H1 (cell line): ENCODE measurements around the gene CIRBP. TPM values are rescaled to one million over a fixed set of nuclear protein-coding genes. Genes with fewer than 3 reads are reported as not detected.

ENCODE experiments used
- BRCA1 ChIP-seq: IDR thresholded peaks from 2 replicates; pipeline ENCODE4 v1.6.1; 2012; ENCODE audit warnings: low read depth, low read length, improper control_type of control experiment
- RXRA ChIP-seq: IDR thresholded peaks from 2 replicates; pipeline ENCODE4 v1.6.1; 2011; ENCODE audit warnings: low read depth, mild to moderate bottlenecking, low read length, moderate library complexity; ENCODE audit not compliant: insufficient read depth
- SAP30 ChIP-seq: fragments of 300-600 bp; sonication (generic); IDR thresholded peaks from 2 replicates; pipeline ENCODE4 v1.7.1; 2012; ENCODE audit warnings: low read length, moderate library complexity, mild to moderate bottlenecking, inconsistent platforms; ENCODE audit not compliant: insufficient read depth, insufficient replicate concordance
- polyA plus RNA-seq, 7 experiments: library from polyadenylated mRNA; depleted of rRNA in 3 of 7; stranded (reverse) in 5 of 7; unstranded in 2 of 7; fragments of >200 nt in 5 of 7; fragments of 200-250 nt in 2 of 7; gene quantifications; 1 replicate in 5 of 7; 2 replicates in 1 of 7; 4 replicates in 1 of 7; pipeline versions ENCODE4 v1.2.1 to v1.2.3, GENCODE V29; 2011 to 2013; ENCODE audit warnings: missing spikeins in 2 of 7, mixed read lengths in 2 of 7
- total RNA-seq: library from RNA; stranded (reverse); fragmentation: NEBNext Ultra II Directional; extraction: Animal tissue kit (Norgen Biotek cat#: 25700); gene quantifications from 2 replicates; pipeline ENCODE4 v1.2.1, GENCODE V29; 2021

Gene CIRBP
- total and polyA plus RNA-seq, 2 of the 8 experiments (the other 6 are each of a cell fraction or from before 2014, with no cell fraction given): 175 to 199 TPM

DNA sequence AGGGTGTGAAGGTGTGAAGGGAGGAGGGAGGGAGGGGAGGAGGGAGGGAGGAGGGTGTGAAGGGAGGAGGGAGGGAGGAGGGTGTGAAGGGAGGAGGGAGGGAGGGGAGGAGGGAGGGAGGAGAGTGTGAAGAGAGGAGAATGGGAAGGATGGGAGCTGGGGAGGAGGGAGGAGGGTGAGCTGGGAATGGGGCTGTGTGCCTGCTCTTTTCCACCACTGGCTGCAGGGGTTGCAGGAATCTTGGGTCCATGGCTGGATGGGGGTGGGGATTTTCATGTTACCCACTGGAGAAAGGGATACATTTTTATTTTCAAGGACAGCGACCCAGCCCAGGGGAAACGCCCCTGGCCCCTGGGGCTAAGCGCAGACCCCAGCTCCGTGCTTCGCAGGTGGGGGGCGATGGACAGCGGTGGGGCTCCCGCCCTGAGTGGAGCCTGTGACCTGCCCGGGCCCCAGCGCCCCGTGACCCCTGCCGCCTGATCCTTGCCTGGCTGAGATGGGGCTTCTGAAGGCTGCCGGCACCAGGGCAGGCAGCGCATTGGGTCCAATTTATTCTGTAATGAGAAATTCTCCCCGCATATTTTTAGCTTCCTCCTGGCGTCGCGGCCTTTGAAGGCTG lies 13.6 kb downstream of the CIRBP start (continued):
- TF ChIP-seq SAP30 (no peak), RXRA (no peak), BRCA1 (no peak)
